Measurements from ENCODE around the gene AADAC. TPM values are rescaled to one million over a fixed set of nuclear protein-coding genes. Genes with fewer than 3 reads are reported as not detected.
"Not testable (repeated sequence)": the region's sequence is repeated elsewhere in the genome, so short reads cannot be mapped to it uniquely, and the experiment has no call there.

Gene AADAC
- total RNA-seq, 2 donors from 2014 or later: not detected

GRCh38 chr3:151787626-151788025, 26.3 kb upstream of the AADAC start:
- Mint-ChIP-seq H3K4me1 (ENCODE audit: low read depth in 2 of 2) (no peaks in the 10 kb centered on the region), H3K27ac (no peak overlapping the region), H3K27me3 (peaks cover 0 to 4% of the 10 kb centered on the region in 2 donors), H3K4me3 (no peak overlapping the region), H3K36me3 (no peaks in the 10 kb centered on the region), H3K9me3 (no peaks in the 10 kb centered on the region)
- no peak for DNase-seq (ENCODE audit: low spot score)
- no peak for ATAC-seq

- Mint-ChIP-seq H3K9me3 (no peaks in the 10 kb centered on the region), H3K4me1 (ENCODE audit: low read depth in 2 of 2) (no peaks in the 10 kb centered on the region), H3K4me3 (no peak overlapping the region), H3K27ac (no peak overlapping the region), H3K27me3 (peaks cover 0 to 4% of the 10 kb centered on the region in 2 donors), H3K36me3 (no peaks in the 10 kb centered on the region)
- ATAC-seq: no peak
- no peak for DNase-seq (ENCODE audit: low spot score)
Measured at GRCh38 chr3:151788401-151788800, 25.5 kb upstream of the AADAC start.

GRCh38 chr3:151789853-151790463, 24.0 kb upstream of the AADAC start:
- DNase-seq (ENCODE audit: low spot score) (no peak), ATAC-seq (no peak)
- H3K4me3 Mint-ChIP-seq: no peak overlapping the region
- no peaks in the 10 kb centered on the region for H3K4me1 Mint-ChIP-seq (ENCODE audit: low read depth in 2 of 2)
- H3K9me3 Mint-ChIP-seq: no peaks in the 10 kb centered on the region
- H3K36me3 Mint-ChIP-seq: no peaks in the 10 kb centered on the region
- H3K27me3 Mint-ChIP-seq: peaks cover 0 to 4% of the 10 kb centered on the region in 2 donors
- no peak overlapping the region for H3K27ac Mint-ChIP-seq

- not testable (repeated sequence) for H3K9me3 Mint-ChIP-seq; H3K27ac Mint-ChIP-seq; H3K4me3 Mint-ChIP-seq; DNase-seq (ENCODE audit: low spot score); H3K27me3 Mint-ChIP-seq; H3K36me3 Mint-ChIP-seq; ATAC-seq; H3K4me1 Mint-ChIP-seq (ENCODE audit: low read depth in 2 of 2)
Measured at GRCh38 chr3:151790763-151791162, 23.2 kb upstream of the AADAC start.

GRCh38 chr3:151792411-151792810, 21.5 kb upstream of the AADAC start:
- ATAC-seq (no peak), DNase-seq (ENCODE audit: low spot score) (no peak)
- Mint-ChIP-seq H3K27me3 (peaks cover 0 to 4% of the 10 kb centered on the region in 2 donors), H3K9me3 (no peaks in the 10 kb centered on the region), H3K4me3 (no peak overlapping the region), H3K36me3 (no peaks in the 10 kb centered on the region), H3K27ac (no peak overlapping the region), H3K4me1 (ENCODE audit: low read depth in 2 of 2) (no peaks in the 10 kb centered on the region)

- no peaks in the 10 kb centered on the region for H3K4me1 Mint-ChIP-seq (ENCODE audit: low read depth in 2 of 2)
- no peak overlapping the region for H3K27ac Mint-ChIP-seq
- peaks cover 0 to 9% of the 10 kb centered on the region in 2 donors for H3K27me3 Mint-ChIP-seq
- DNase-seq (ENCODE audit: low spot score): no peak
- no peak for ATAC-seq
- no peaks in the 10 kb centered on the region for H3K36me3 Mint-ChIP-seq
- no peak overlapping the region for H3K4me3 Mint-ChIP-seq
- H3K9me3 Mint-ChIP-seq: no peaks in the 10 kb centered on the region
Measured at GRCh38 chr3:151793636-151794035, 20.3 kb upstream of the AADAC start.

GRCh38 chr3:151794080-151794479, 19.8 kb upstream of the AADAC start:
- H3K4me3 Mint-ChIP-seq: no peak overlapping the region
- DNase-seq (ENCODE audit: low spot score) (no peak), ATAC-seq (no peak)
- H3K27me3 Mint-ChIP-seq: peaks cover 0 to 10% of the 10 kb centered on the region in 2 donors
- no peak overlapping the region for H3K27ac Mint-ChIP-seq
- no peaks in the 10 kb centered on the region for H3K9me3 Mint-ChIP-seq
- H3K4me1 Mint-ChIP-seq (ENCODE audit: low read depth in 2 of 2): no peaks in the 10 kb centered on the region
- H3K36me3 Mint-ChIP-seq: no peaks in the 10 kb centered on the region

- DNase-seq (ENCODE audit: low spot score) (no peak), ATAC-seq (no peak)
- H3K27ac Mint-ChIP-seq: no peak overlapping the region
- H3K9me3 Mint-ChIP-seq: no peaks in the 10 kb centered on the region
- no peak overlapping the region for H3K4me3 Mint-ChIP-seq
- no peaks in the 10 kb centered on the region for H3K36me3 Mint-ChIP-seq
- peaks cover 0 to 6% of the 10 kb centered on the region in 2 donors for H3K27me3 Mint-ChIP-seq
- no peaks in the 10 kb centered on the region for H3K4me1 Mint-ChIP-seq (ENCODE audit: low read depth in 2 of 2)
Measured at GRCh38 chr3:151795276-151795675, 18.6 kb upstream of the AADAC start.

- H3K4me3 Mint-ChIP-seq: no peak overlapping the region
- H3K27ac Mint-ChIP-seq: no peak overlapping the region
- ATAC-seq: no peak
- no peaks in the 10 kb centered on the region for H3K36me3 Mint-ChIP-seq
- peaks cover 0 to 6% of the 10 kb centered on the region in 2 donors for H3K27me3 Mint-ChIP-seq
- no peaks in the 10 kb centered on the region for H3K4me1 Mint-ChIP-seq (ENCODE audit: low read depth in 2 of 2)
- H3K9me3 Mint-ChIP-seq: no peaks in the 10 kb centered on the region
- no peak for DNase-seq (ENCODE audit: low spot score)
Measured at GRCh38 chr3:151796105-151796680, 17.7 kb upstream of the AADAC start.

GRCh38 chr3:151798466-151798865, 15.4 kb upstream of the AADAC start:
- Mint-ChIP-seq H3K27ac (no peak overlapping the region), H3K4me1 (ENCODE audit: low read depth in 2 of 2) (no peaks in the 10 kb centered on the region), H3K9me3 (no peaks in the 10 kb centered on the region), H3K36me3 (no peaks in the 10 kb centered on the region), H3K4me3 (no peak overlapping the region), H3K27me3 (peaks cover 0 to 6% of the 10 kb centered on the region in 2 donors)
- ATAC-seq (no peak), DNase-seq (ENCODE audit: low spot score) (no peak)

- H3K36me3 Mint-ChIP-seq: no peaks in the 10 kb centered on the region
- no peak overlapping the region for H3K27ac Mint-ChIP-seq
- H3K4me1 Mint-ChIP-seq (ENCODE audit: low read depth in 2 of 2): no peaks in the 10 kb centered on the region
- peaks cover 0 to 6% of the 10 kb centered on the region in 2 donors for H3K27me3 Mint-ChIP-seq
- H3K9me3 Mint-ChIP-seq: no peaks in the 10 kb centered on the region
- ATAC-seq (no peak), DNase-seq (ENCODE audit: low spot score) (no peak)
- no peak overlapping the region for H3K4me3 Mint-ChIP-seq
Measured at GRCh38 chr3:151800431-151800830, 13.5 kb upstream of the AADAC start.

GRCh38 chr3:151804267-151804666, 9.6 kb upstream of the AADAC start:
- Mint-ChIP-seq H3K27me3 (peaks cover 0 to 14% of the 10 kb centered on the region in 2 donors), H3K4me3 (no peak overlapping the region), H3K27ac (no peak overlapping the region), H3K36me3 (peaks cover 11% of the 10 kb centered on the region), H3K4me1 (ENCODE audit: low read depth in 2 of 2) (no peaks in the 10 kb centered on the region), H3K9me3 (no peaks in the 10 kb centered on the region)
- DNase-seq (ENCODE audit: low spot score) (no peak), ATAC-seq (no peak)

- DNase-seq (ENCODE audit: low spot score) (no peak), ATAC-seq (no peak)
- Mint-ChIP-seq H3K4me3 (no peak overlapping the region), H3K9me3 (no peaks in the 10 kb centered on the region), H3K27me3 (peaks cover 0 to 14% of the 10 kb centered on the region in 2 donors), H3K36me3 (peaks cover 11% of the 10 kb centered on the region), H3K4me1 (ENCODE audit: low read depth in 2 of 2) (no peaks in the 10 kb centered on the region), H3K27ac (no peak overlapping the region)
Measured at GRCh38 chr3:151806838-151807237, 7.1 kb upstream of the AADAC start.

GRCh38 chr3:151808926-151809325, 5.0 kb upstream of the AADAC start:
- H3K27ac Mint-ChIP-seq; H3K4me3 Mint-ChIP-seq; H3K4me1 Mint-ChIP-seq (ENCODE audit: low read depth in 2 of 2); H3K9me3 Mint-ChIP-seq; ATAC-seq; DNase-seq (ENCODE audit: low spot score): not testable (repeated sequence)
- Mint-ChIP-seq H3K36me3 (peaks cover 11% of the 10 kb centered on the region), H3K27me3 (peaks cover 0 to 14% of the 10 kb centered on the region in 2 donors)

GRCh38 chr3:151811474-151811873, 2.4 kb upstream of the AADAC start:
- peaks cover 11% of the 10 kb centered on the region for H3K36me3 Mint-ChIP-seq
- H3K4me3 Mint-ChIP-seq: no peak overlapping the region
- H3K9me3 Mint-ChIP-seq: no peaks in the 10 kb centered on the region
- no peak overlapping the region for H3K27ac Mint-ChIP-seq
- DNase-seq (ENCODE audit: low spot score) (no peak), ATAC-seq (no peak)
- peaks cover 0 to 20% of the 10 kb centered on the region in 2 donors for H3K27me3 Mint-ChIP-seq
- H3K4me1 Mint-ChIP-seq (ENCODE audit: low read depth in 2 of 2): no peaks in the 10 kb centered on the region
